Caco-2 (cell line): Measurements from ENCODE around the gene NHLH1. TPM values are rescaled to one million over a fixed set of nuclear protein-coding genes. Genes with fewer than 3 reads are reported as not detected.

Source experiments
- BruUV-seq: library from RNA; stranded (reverse); fragments of 400-500 nt; replicated peaks from 2 replicates; lab custom pipeline; 2021; lab: Mats Ljungman, UMichigan
- CTCF ChIA-PET: fragments of 300-600 bp; sonication (Branson Sonifier 250); formaldehyde crosslinking; loops from one replicate; lab custom pipeline; 2022; ENCODE audit warnings: antibody characterized with exemption; lab: Charles Lee
- POLR2A ChIA-PET: fragments of 300-600 bp; sonication (Branson Sonifier 250); formaldehyde crosslinking; loops from one replicate; lab custom pipeline; 2022; ENCODE audit warnings: antibody characterized with exemption; lab: Charles Lee
- DNase-seq, 2 experiments: peaks; one replicate each; pipeline versions ENCODE4 v3.0.0 to v3.0.0-alpha.2; 2020 to 2022
- H3K27me3 ChIP-seq: replicated peaks from 2 replicates; pipeline ENCODE4 v1.6.0; 2011; ENCODE audit warnings: low read length; ENCODE audit not compliant: control insufficient read depth, insufficient read depth
- H3K36me3 ChIP-seq: 2 replicates; pipeline ENCODE4 v1.5.1; 2011; ENCODE audit warnings: low read length; ENCODE audit not compliant: control insufficient read depth, insufficient read depth
- H3K4me1 ChIP-seq: fragments of 250-450 bp; sonication (Bioruptor Pico); 2 replicates; pipeline ENCODE4 v1.5.1; 2020; ENCODE audit warnings: mild to moderate bottlenecking
- H3K4me3 ChIP-seq: 2 replicates; pipeline ENCODE4 v1.5.1; 2011; ENCODE audit warnings: low read depth, mild to moderate bottlenecking, control low read depth, low read length
- H3K9me3 ChIP-seq: fragments of 250-450 bp; sonication (Bioruptor Pico); 2 replicates; pipeline ENCODE4 v1.5.1; 2020; ENCODE audit warnings: mild to moderate bottlenecking, moderate library complexity
- H3K27ac Mint-ChIP-seq: one replicate; pipeline ENCODE4 v1.8.0; 2022; ENCODE audit warnings: mixed read lengths; ENCODE audit not compliant: unreplicated experiment
- H3K27me3 Mint-ChIP-seq: one replicate; pipeline ENCODE4 v1.8.0; 2022; ENCODE audit warnings: mixed read lengths; ENCODE audit not compliant: insufficient read depth, unreplicated experiment
- H3K36me3 Mint-ChIP-seq: one replicate; pipeline ENCODE4 v1.8.0; 2022; ENCODE audit warnings: mild to moderate bottlenecking, mixed read lengths; ENCODE audit not compliant: insufficient read depth, unreplicated experiment
- H3K4me1 Mint-ChIP-seq: one replicate; pipeline ENCODE4 v1.8.0; 2022; ENCODE audit warnings: low read depth, mixed read lengths; ENCODE audit not compliant: unreplicated experiment
- H3K4me3 Mint-ChIP-seq: one replicate; pipeline ENCODE4 v1.8.0; 2022; ENCODE audit warnings: mild to moderate bottlenecking, moderate library complexity, mixed read lengths; ENCODE audit not compliant: unreplicated experiment
- H3K9me3 Mint-ChIP-seq: one replicate; pipeline ENCODE4 v1.8.0; 2022; ENCODE audit warnings: mixed read lengths; ENCODE audit not compliant: unreplicated experiment
- CTCF ChIP-seq, 2 experiments: fragments of 200-600 bp in 1 of 2; IDR thresholded peaks; 1 replicate in 1 of 2; 2 replicates in 1 of 2; pipeline versions ENCODE4 v1.5.1 to v1.8.0; 2011 to 2022; ENCODE audit warnings: antibody characterized with exemption in 1 of 2, control low read depth in 1 of 2, inconsistent platforms in 1 of 2, low read depth in 1 of 2, low read length in 1 of 2, mild to moderate bottlenecking in 1 of 2, moderate library complexity in 1 of 2; ENCODE audit not compliant: insufficient read depth in 1 of 2, severe bottlenecking in 1 of 2, unreplicated experiment in 1 of 2
- intact Hi-C: fragments of 100-400 bp; cut with micrococcal nuclease; formaldehyde crosslinking; loops from one replicate; pipeline ENCODE4 v1.10.0; 2022; ENCODE audit not compliant: unreplicated experiment
- total RNA-seq: library from RNA; stranded (reverse); gene quantifications from 2 replicates; pipeline ENCODE4 v1.2.3, GENCODE V29; 2022

NHLH1 gene
- total RNA-seq, 1 experiment from 2014 or later, result 0.36 TPM

GRCh38 chr1:160404094-160404493 lies 37.2 kb downstream of the NHLH1 start:
- H3K36me3 Mint-ChIP-seq, result no peaks in the 10 kb centered on the region
- Histone ChIP-seq H3K4me1 (peaks cover 10% of the 10 kb centered on the region; the same call in 1 of the 2 replicates), H3K36me3 (no peaks in the 10 kb centered on the region), H3K27me3 (no peaks in the 10 kb centered on the region), H3K4me3 (no peak overlapping the region), H3K9me3 (no peaks in the 10 kb centered on the region)
- peaks cover 14% of the 10 kb centered on the region for H3K4me1 Mint-ChIP-seq
- H3K27me3 Mint-ChIP-seq, result peaks cover 6% of the 10 kb centered on the region
- ChIA-PET POLR2A (no interaction called here), CTCF (no interaction called here)
- H3K9me3 Mint-ChIP-seq, result no peaks in the 10 kb centered on the region
- H3K4me3 Mint-ChIP-seq, result no peak overlapping the region
- no peak for DNase-seq
- no peak overlapping the region for H3K27ac Mint-ChIP-seq
- no peak for TF ChIP-seq CTCF (IDR thresholded peaks at IDR 0.05; ENCODE audit: insufficient read depth in 1 of 2, low read depth in 1 of 2, low read length in 1 of 2, severe bottlenecking in 1 of 2, unreplicated experiment in 1 of 2)
- intact Hi-C loops, result no loop called here
- no TSS peak for BruUV-seq

GRCh38 chr1:160405331-160405877 lies 38.5 kb downstream of the NHLH1 start:
- no peaks in the 10 kb centered on the region for H3K9me3 Mint-ChIP-seq
- H3K4me1 ChIP-seq, result 0 out of 2 replicates have a peak, but pooled peaks cover 6% of the 10 kb centered on the region
- no peaks in the 10 kb centered on the region for H3K27me3 ChIP-seq
- no peak for TF ChIP-seq CTCF (IDR thresholded peaks at IDR 0.05; ENCODE audit: insufficient read depth in 1 of 2, low read depth in 1 of 2, low read length in 1 of 2, severe bottlenecking in 1 of 2, unreplicated experiment in 1 of 2)
- no peak for DNase-seq
- H3K27ac Mint-ChIP-seq, result no peak overlapping the region
- no peaks in the 10 kb centered on the region for H3K36me3 ChIP-seq
- no peaks in the 10 kb centered on the region for H3K9me3 ChIP-seq
- H3K27me3 Mint-ChIP-seq, result peaks cover 6% of the 10 kb centered on the region
- ChIA-PET POLR2A (no interaction called here), CTCF (no interaction called here)
- BruUV-seq, result no TSS peak
- peaks cover 14% of the 10 kb centered on the region for H3K4me1 Mint-ChIP-seq
- no peaks in the 10 kb centered on the region for H3K36me3 Mint-ChIP-seq
- H3K4me3 Mint-ChIP-seq, result no peak overlapping the region
- intact Hi-C loops, result no loop called here
- no peak overlapping the region for H3K4me3 ChIP-seq

GRCh38 chr1:160406131-160406968 lies 39.5 kb downstream of the NHLH1 start:
- POLR2A ChIA-PET, result no interaction called here
- no peak for TF ChIP-seq CTCF (IDR thresholded peaks at IDR 0.05; ENCODE audit: insufficient read depth in 1 of 2, low read depth in 1 of 2, low read length in 1 of 2, severe bottlenecking in 1 of 2, unreplicated experiment in 1 of 2)
- DNase-seq, result no peak
- Mint-ChIP-seq H3K4me3 (no peak overlapping the region), H3K9me3 (no peaks in the 10 kb centered on the region), H3K27me3 (peaks cover 4% of the 10 kb centered on the region), H3K4me1 (peaks cover 14% of the 10 kb centered on the region), H3K36me3 (no peaks in the 10 kb centered on the region), H3K27ac (no peak overlapping the region)
- Histone ChIP-seq H3K4me3 (no peak overlapping the region), H3K9me3 (no peaks in the 10 kb centered on the region), H3K36me3 (no peaks in the 10 kb centered on the region), H3K27me3 (no peaks in the 10 kb centered on the region), H3K4me1 (0 out of 2 replicates have a peak, but pooled peaks cover 6% of the 10 kb centered on the region)
- intact Hi-C loops, result no loop called here
- BruUV-seq, result no TSS peak
- CTCF ChIA-PET, result no interaction called here
